Measurements from ENCODE around the gene ZBED1.

Gene ZBED1
- long read RNA-seq, full-length matches to known transcripts = 170 of 179 reads
- long read RNA-seq, partial matches to known transcripts = 0 of 179 reads
- long read RNA-seq, other reads (novel, unspliced or antisense) = 9 of 179 reads

- peak; percentile 13 to 15 for DNase-seq (ENCODE audit: low read depth in 1 of 2, low spot score in 1 of 2)
- Histone ChIP-seq H3K27ac (replicated peaks) (peak within 1 kb of the TSS; percentile 72), H3K4me3 (replicated peaks; ENCODE audit: insufficient read depth, low read length) (peak within 1 kb of the TSS; percentile 54), H3K27me3 (ENCODE audit: insufficient read depth, poor library complexity, severe bottlenecking) (no peaks in the 10 kb centered on the region)
- TF ChIP-seq GABPA (IDR thresholded peaks at IDR 0.05; ENCODE audit: low read depth) (no peak), POLR2AphosphoS5 (IDR thresholded peaks at IDR 0.05; ENCODE audit: low read depth) (no peak)
- TF ChIP-seq, protein P1, sequence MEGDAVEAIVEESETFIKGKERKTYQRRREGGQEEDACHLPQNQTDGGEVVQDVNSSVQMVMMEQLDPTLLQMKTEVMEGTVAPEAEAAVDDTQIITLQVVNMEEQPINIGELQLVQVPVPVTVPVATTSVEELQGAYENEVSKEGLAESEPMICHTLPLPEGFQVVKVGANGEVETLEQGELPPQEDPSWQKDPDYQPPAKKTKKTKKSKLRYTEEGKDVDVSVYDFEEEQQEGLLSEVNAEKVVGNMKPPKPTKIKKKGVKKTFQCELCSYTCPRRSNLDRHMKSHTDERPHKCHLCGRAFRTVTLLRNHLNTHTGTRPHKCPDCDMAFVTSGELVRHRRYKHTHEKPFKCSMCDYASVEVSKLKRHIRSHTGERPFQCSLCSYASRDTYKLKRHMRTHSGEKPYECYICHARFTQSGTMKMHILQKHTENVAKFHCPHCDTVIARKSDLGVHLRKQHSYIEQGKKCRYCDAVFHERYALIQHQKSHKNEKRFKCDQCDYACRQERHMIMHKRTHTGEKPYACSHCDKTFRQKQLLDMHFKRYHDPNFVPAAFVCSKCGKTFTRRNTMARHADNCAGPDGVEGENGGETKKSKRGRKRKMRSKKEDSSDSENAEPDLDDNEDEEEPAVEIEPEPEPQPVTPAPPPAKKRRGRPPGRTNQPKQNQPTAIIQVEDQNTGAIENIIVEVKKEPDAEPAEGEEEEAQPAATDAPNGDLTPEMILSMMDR (IDR thresholded peaks at IDR 0.05; ENCODE audit: insufficient read depth, low read length) = no peak
Observed at GRCh38 chrX:2500803-2501558, at the start of gene ZBED1, which contains the start of gene DHRSX. TSS of gene ZBED1 (minus strand) at chrX:2500976. CDS start at chrX:2490719, 10,257 bp downstream. TSS of gene DHRSX (minus strand) at chrX:2500976. CDS start at chrX:2500925, 51 bp downstream.

DNA sequence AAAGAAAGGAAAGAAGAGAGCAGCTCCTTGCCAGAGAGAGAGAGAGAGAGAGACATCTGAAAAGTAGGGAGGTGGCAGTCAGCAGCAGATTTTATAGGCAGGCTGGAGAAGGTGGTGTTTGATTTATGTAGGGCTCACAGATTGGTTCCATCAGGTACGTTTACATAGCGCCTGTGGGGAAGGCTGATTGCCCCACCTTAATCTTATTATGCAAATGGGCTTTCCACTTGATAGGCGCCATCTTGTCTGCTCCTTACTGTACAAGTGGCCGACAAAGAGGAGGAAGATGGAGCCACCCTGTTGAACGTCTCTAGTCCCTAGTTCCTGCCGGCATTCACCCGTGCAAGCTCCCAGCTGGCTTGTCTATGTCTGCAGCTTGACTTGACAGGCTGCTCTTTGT lies 49.1 kb upstream of the ZBED1 start:
- DNase-seq (ENCODE audit: low read depth in 1 of 2, low spot score in 1 of 2) = no peak
- H3K4me3 ChIP-seq (replicated peaks; ENCODE audit: insufficient read depth, low read length) = no peak overlapping the region
- TF ChIP-seq, protein P2, sequence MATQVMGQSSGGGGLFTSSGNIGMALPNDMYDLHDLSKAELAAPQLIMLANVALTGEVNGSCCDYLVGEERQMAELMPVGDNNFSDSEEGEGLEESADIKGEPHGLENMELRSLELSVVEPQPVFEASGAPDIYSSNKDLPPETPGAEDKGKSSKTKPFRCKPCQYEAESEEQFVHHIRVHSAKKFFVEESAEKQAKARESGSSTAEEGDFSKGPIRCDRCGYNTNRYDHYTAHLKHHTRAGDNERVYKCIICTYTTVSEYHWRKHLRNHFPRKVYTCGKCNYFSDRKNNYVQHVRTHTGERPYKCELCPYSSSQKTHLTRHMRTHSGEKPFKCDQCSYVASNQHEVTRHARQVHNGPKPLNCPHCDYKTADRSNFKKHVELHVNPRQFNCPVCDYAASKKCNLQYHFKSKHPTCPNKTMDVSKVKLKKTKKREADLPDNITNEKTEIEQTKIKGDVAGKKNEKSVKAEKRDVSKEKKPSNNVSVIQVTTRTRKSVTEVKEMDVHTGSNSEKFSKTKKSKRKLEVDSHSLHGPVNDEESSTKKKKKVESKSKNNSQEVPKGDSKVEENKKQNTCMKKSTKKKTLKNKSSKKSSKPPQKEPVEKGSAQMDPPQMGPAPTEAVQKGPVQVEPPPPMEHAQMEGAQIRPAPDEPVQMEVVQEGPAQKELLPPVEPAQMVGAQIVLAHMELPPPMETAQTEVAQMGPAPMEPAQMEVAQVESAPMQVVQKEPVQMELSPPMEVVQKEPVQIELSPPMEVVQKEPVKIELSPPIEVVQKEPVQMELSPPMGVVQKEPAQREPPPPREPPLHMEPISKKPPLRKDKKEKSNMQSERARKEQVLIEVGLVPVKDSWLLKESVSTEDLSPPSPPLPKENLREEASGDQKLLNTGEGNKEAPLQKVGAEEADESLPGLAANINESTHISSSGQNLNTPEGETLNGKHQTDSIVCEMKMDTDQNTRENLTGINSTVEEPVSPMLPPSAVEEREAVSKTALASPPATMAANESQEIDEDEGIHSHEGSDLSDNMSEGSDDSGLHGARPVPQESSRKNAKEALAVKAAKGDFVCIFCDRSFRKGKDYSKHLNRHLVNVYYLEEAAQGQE (IDR thresholded peaks at IDR 0.05; ENCODE audit: insufficient replicate concordance, low read depth) = no peak
- TF ChIP-seq POLR2AphosphoS5 (IDR thresholded peaks at IDR 0.05; ENCODE audit: low read depth) = no peak
- TF ChIP-seq, protein P1 (IDR thresholded peaks at IDR 0.05; ENCODE audit: insufficient read depth, low read length) = no peak
- TF ChIP-seq SPI1 (IDR thresholded peaks at IDR 0.05; ENCODE audit: borderline replicate concordance, low read depth) = no peak
- TF ChIP-seq GABPA (IDR thresholded peaks at IDR 0.05; ENCODE audit: low read depth) = no peak
- H3K27me3 ChIP-seq (ENCODE audit: insufficient read depth, poor library complexity, severe bottlenecking) = no peaks in the 10 kb centered on the region
- no peak overlapping the region for H3K27ac ChIP-seq (replicated peaks)

GRCh38 chrX:2548711-2549423 lies 48.1 kb upstream of the ZBED1 start:
- no peak for TF ChIP-seq POLR2AphosphoS5 (IDR thresholded peaks at IDR 0.05; ENCODE audit: low read depth)
- TF ChIP-seq, protein P2 (IDR thresholded peaks at IDR 0.05; ENCODE audit: insufficient replicate concordance, low read depth) = no peak
- Histone ChIP-seq H3K27ac (replicated peaks) (no peak overlapping the region), H3K27me3 (ENCODE audit: insufficient read depth, poor library complexity, severe bottlenecking) (no peaks in the 10 kb centered on the region), H3K4me3 (replicated peaks; ENCODE audit: insufficient read depth, low read length) (no peak overlapping the region)
- DNase-seq (ENCODE audit: low read depth in 1 of 2, low spot score in 1 of 2) = no peak

GRCh38 chrX:2547736-2548135 lies 47.0 kb upstream of the ZBED1 start:
- DNase-seq (ENCODE audit: low read depth in 1 of 2, low spot score in 1 of 2) = peak in 1 of 2 experiments; percentile 8
- no peak overlapping the region for H3K4me3 ChIP-seq (replicated peaks; ENCODE audit: insufficient read depth, low read length)
- TF ChIP-seq GABPA (IDR thresholded peaks at IDR 0.05; ENCODE audit: low read depth) (no peak), POLR2AphosphoS5 (IDR thresholded peaks at IDR 0.05; ENCODE audit: low read depth) (no peak), SPI1 (IDR thresholded peaks at IDR 0.05; ENCODE audit: borderline replicate concordance, low read depth) (no peak)
- TF ChIP-seq, protein P2 (IDR thresholded peaks at IDR 0.05; ENCODE audit: insufficient replicate concordance, low read depth) = no peak
- TF ChIP-seq, protein P1 (IDR thresholded peaks at IDR 0.05; ENCODE audit: insufficient read depth, low read length) = no peak
- H3K27me3 ChIP-seq (ENCODE audit: insufficient read depth, poor library complexity, severe bottlenecking) = no peaks in the 10 kb centered on the region
- no peak overlapping the region for H3K27ac ChIP-seq (replicated peaks)
